ENCODE results near the gene NLRP1.

GRCh38 chr17:5619088-5619740 is 34.9 kb upstream of the NLRP1 start:
- TF ChIP-seq CTCF (IDR thresholded peaks at IDR 0.05; ENCODE audit: low read depth, low read length) (no peak), EZH2phosphoT487 (IDR thresholded peaks at IDR 0.05; ENCODE audit: low read depth) (no peak)

All from OCI-LY3 (cell line).